B cell (primary cell): ENCODE results near the gene EVX1. TPM values are rescaled to one million over a fixed set of nuclear protein-coding genes. Genes with fewer than 3 reads are reported as not detected.
A peak's percentile ranks its signal among the peaks of the same experiment; 100 is the strongest.

Experiments
- ATAC-seq: fragments of 200-7000 bp; cut with Tn5 transposase; one replicate; pipeline ENCODE4 v1.10.0; 2021; ENCODE audit warnings: low read depth, mild to moderate bottlenecking, moderate number of reproducible peaks, moderate library complexity
- CTCF ChIA-PET: fragments of 350-600 bp; sonication (Branson Sonifier 250); formaldehyde crosslinking; loops from one replicate; lab custom pipeline; 2021; ENCODE audit warnings: antibody characterized with exemption, inconsistent platforms; lab: Charles Lee
- POLR2A ChIA-PET: fragments of 350-600 bp; sonication (Branson Sonifier 250); formaldehyde crosslinking; loops from one replicate; lab custom pipeline; 2021; ENCODE audit warnings: antibody characterized with exemption; lab: Charles Lee
- DNase-seq: peaks from one replicate; pipeline ENCODE4 v3.0.0; 2013
- H2AFZ ChIP-seq: 2 replicates; pipeline ENCODE4 v1.6.1; 2012; ENCODE audit warnings: mild to moderate bottlenecking, low read depth, low read length; ENCODE audit not compliant: insufficient read depth, poor library complexity, severe bottlenecking
- H3K27ac ChIP-seq, 2 donors: 1 replicate in 1 of 2; 2 replicates in 1 of 2; pipeline ENCODE4 v1.5.1; 2012 to 2013; ENCODE audit warnings: low read length in 2 of 2, mild to moderate bottlenecking in 2 of 2, moderate library complexity in 1 of 2
- H3K27me3 ChIP-seq, 4 experiments: fragments of 200-600 bp in 1 of 4; sonication (generic) in 1 of 4; replicated peaks in 1 of 4; 1 replicate in 2 of 4; 2 replicates in 2 of 4; pipeline versions ENCODE4 v1.6.1 to v1.7.0; 2013 to 2016; ENCODE audit warnings: low read length in 3 of 4, mild to moderate bottlenecking in 2 of 4, mixed read lengths in 1 of 4, moderate library complexity in 1 of 4; ENCODE audit not compliant: insufficient read depth in 4 of 4, control insufficient read depth in 3 of 4; ENCODE audit errors: control extremely low read depth in 1 of 4
- H3K36me3 ChIP-seq, 2 experiments: replicated peaks in 1 of 2; 1 replicate in 1 of 2; 2 replicates in 1 of 2; pipeline versions ENCODE4 v1.6.1 to v1.7.1; 2013; ENCODE audit warnings: low read length in 1 of 2; ENCODE audit not compliant: insufficient read depth in 2 of 2, control insufficient read depth in 1 of 2; ENCODE audit errors: control extremely low read depth in 1 of 2, extremely low read depth in 1 of 2
- H3K4me1 ChIP-seq, 2 donors: fragments of 200-600 bp in 1 of 2; sonication (generic) in 1 of 2; 1 replicate in 1 of 2; 2 replicates in 1 of 2; pipeline versions ENCODE4 v1.5.1 to v1.6.1; 2013 to 2017; ENCODE audit warnings: low read length in 2 of 2; ENCODE audit not compliant: control insufficient read depth in 2 of 2, insufficient read depth in 2 of 2
- H3K4me2 ChIP-seq: replicated peaks from 2 replicates; pipeline ENCODE3; 2012; ENCODE audit warnings: mild to moderate bottlenecking, low read depth, low read length; ENCODE audit not compliant: poor library complexity, severe bottlenecking
- H3K4me3 ChIP-seq, 5 experiments: fragments of 200-600 bp in 1 of 5; sonication (generic) in 1 of 5; 1 replicate in 3 of 5; 2 replicates in 2 of 5; pipeline versions ENCODE4 v1.5.1 to v1.7.0; 2011 to 2016; ENCODE audit warnings: low read length in 4 of 5, mild to moderate bottlenecking in 4 of 5, low read depth in 2 of 5, control low read depth in 1 of 5, moderate library complexity in 1 of 5; ENCODE audit not compliant: insufficient read depth in 1 of 5; ENCODE audit errors: control extremely low read depth in 1 of 5, extremely low read depth in 1 of 5
- H3K79me2 ChIP-seq: fragments of 200-600 bp; sonication (generic); one replicate; pipeline ENCODE4 v1.6.0; 2016; ENCODE audit warnings: low read length; ENCODE audit not compliant: control insufficient read depth, insufficient read depth
- H3K9ac ChIP-seq: fragments of 200-600 bp; sonication (generic); 2 replicates; pipeline ENCODE4 v1.6.1; 2017; ENCODE audit warnings: mild to moderate bottlenecking, low read length, moderate library complexity
- H3K9me3 ChIP-seq, 3 donors: one replicate each; pipeline versions ENCODE4 v1.6.1 to v1.7.1; 2013; ENCODE audit warnings: low read length in 2 of 3; ENCODE audit not compliant: control insufficient read depth in 2 of 3, insufficient read depth in 1 of 3; ENCODE audit errors: control extremely low read depth in 1 of 3
- H4K20me1 ChIP-seq: 2 replicates; pipeline ENCODE4 v1.6.0; 2012; ENCODE audit warnings: mild to moderate bottlenecking, low read length; ENCODE audit not compliant: insufficient read depth, control insufficient read depth, poor library complexity, severe bottlenecking
- H3K27ac Mint-ChIP-seq: one replicate; pipeline ENCODE4 v1.8.0; 2021; ENCODE audit warnings: mixed read lengths
- H3K27me3 Mint-ChIP-seq: one replicate; pipeline ENCODE4 v1.8.0; 2021; ENCODE audit warnings: mixed read lengths
- H3K4me1 Mint-ChIP-seq: one replicate; pipeline ENCODE4 v1.8.0; 2021; ENCODE audit warnings: mixed read lengths
- H3K4me3 Mint-ChIP-seq: one replicate; pipeline ENCODE4 v1.8.0; 2021; ENCODE audit warnings: mixed read lengths
- H3K9me3 Mint-ChIP-seq: one replicate; pipeline ENCODE4 v1.8.0; 2022; ENCODE audit warnings: mixed read lengths; ENCODE audit not compliant: insufficient read depth
- CTCF ChIP-seq: fragments of 200-600 bp; IDR thresholded peaks from one replicate; pipeline ENCODE4 v1.8.0; 2022; ENCODE audit warnings: antibody characterized with exemption, mild to moderate bottlenecking
- EZH2 ChIP-seq: IDR thresholded peaks from 2 replicates; pipeline ENCODE4 v1.6.1; 2012; ENCODE audit warnings: borderline replicate concordance, low read depth, mild to moderate bottlenecking, moderate library complexity, low read length; ENCODE audit not compliant: insufficient read depth, poor library complexity, severe bottlenecking
- WGBS: methylation state at CpG from one replicate; pipeline ENCODE4 v1.1.5; 2013; ENCODE audit warnings: missing lambda C conversion rate; ENCODE audit not compliant: insufficient coverage; 5-methylcytosine and 5-hydroxymethylcytosine counted together
- intact Hi-C: fragments of 100-400 bp; cut with micrococcal nuclease; formaldehyde crosslinking; loops from one replicate; pipeline ENCODE4 v1.10.0; 2022
- polyA plus RNA-seq: library from polyadenylated mRNA; depleted of rRNA; stranded (reverse); fragments of >200 nt; gene quantifications from 2 replicates; pipeline ENCODE4 v1.2.3, GENCODE V29; 2012
- total RNA-seq, 2 donors: library from RNA; stranded (reverse); fragments of 120-200 nt in 1 of 2; gene quantifications; 1 replicate in 1 of 2; 2 replicates in 1 of 2; pipeline versions ENCODE4 v1.2.3 to v1.2.4, GENCODE V29; 2013 to 2022

Gene EVX1
- total and polyA plus RNA-seq, 2 donors (not counting 1 experiment from before 2014, with no cell fraction given) = not detected

- intact Hi-C loops = loop anchor here (5.0 to 10.0 kb wide), 2 partner anchors 47 to 410 kb away; partner anchors contain the start of gene EVX1
- WGBS = no CpG with 5 or more reads among the region's 9 CpGs
- peaks cover 3 to 85% (median 79%) of the 10 kb centered on the region in 4 experiments for H3K27me3 ChIP-seq
- H4K20me1 ChIP-seq = no peaks in the 10 kb centered on the region
- TF ChIP-seq CTCF (no peak), EZH2 (no peak)
- Mint-ChIP-seq H3K27ac (no peak overlapping the region), H3K9me3 (no peaks in the 10 kb centered on the region), H3K4me3 (no peak overlapping the region), H3K4me1 (peaks cover 28% of the 10 kb centered on the region), H3K27me3 (peaks cover 82% of the 10 kb centered on the region)
- peaks cover 31 to 59% of the 10 kb centered on the region in 2 donors for H3K4me1 ChIP-seq
- no peaks in the 10 kb centered on the region for H3K79me2 ChIP-seq
- ChIA-PET CTCF (interaction anchor here (0.7 to 2.6 kb wide), 17 partner anchors 8 to 1334 kb away, joined by 3 to 32 read pairs (median 5); no protein-coding TSS in a partner anchor), POLR2A (no interaction called here)
- no peak overlapping the region for H3K9ac ChIP-seq
- no peak overlapping the region for H3K4me3 ChIP-seq
- peaks cover 0 to 48% (median 2%) of the 10 kb centered on the region in 3 donors for H3K9me3 ChIP-seq
- H3K4me2 ChIP-seq = no peak overlapping the region
- ATAC-seq (no peak), DNase-seq (no peak)
- H3K27ac ChIP-seq = no peak overlapping the region
- H3K36me3 ChIP-seq = no peaks in the 10 kb centered on the region
- H2AFZ ChIP-seq = no peak overlapping the region
These were observed 47.8 kb upstream of the EVX1 start for GRCh38 chr7:27194686-27195379.

DNA sequence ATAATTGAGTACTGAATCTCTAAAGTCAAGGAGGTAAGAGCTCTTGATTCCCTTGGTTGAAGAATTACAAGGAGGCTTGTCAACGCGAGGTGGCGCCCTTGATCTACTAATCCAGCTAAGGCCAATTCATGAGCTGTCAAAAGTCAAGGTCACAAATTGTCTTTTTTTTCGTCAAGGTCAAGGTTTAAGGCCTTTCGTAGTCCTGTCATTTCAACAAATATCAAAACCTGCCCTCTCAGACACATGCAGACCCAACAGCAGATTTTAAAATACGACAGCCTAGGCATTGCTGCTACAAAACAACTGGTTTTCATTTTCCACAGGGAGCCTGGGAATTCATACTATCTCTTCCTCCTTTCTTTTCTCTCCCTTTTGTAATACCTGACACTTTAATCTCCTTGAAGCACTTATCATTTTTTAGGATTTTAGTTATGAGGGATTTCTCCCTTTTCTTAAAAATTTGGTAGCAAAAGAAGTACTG is 46.3 kb upstream of the EVX1 start:
- CTCF ChIA-PET = interaction anchor here (0.6 to 2.6 kb wide), 65 partner anchors 8 to 1910 kb away, joined by 3 to 51 read pairs (median 4); partner anchors contain the start of genes EVX1, HOXA6 and HOXA9
- WGBS = 2% methylated on average over 6 of the region's 6 CpGs
- H3K9ac ChIP-seq = no peak overlapping the region

More for the DNA sequence above, 46.3 kb upstream of the EVX1 start:
- H3K4me2 ChIP-seq = no peak overlapping the region
- peaks cover 44 to 64% of the 10 kb centered on the region in 2 donors for H3K4me1 ChIP-seq
- H3K4me3 Mint-ChIP-seq = no peak overlapping the region
- H4K20me1 ChIP-seq = no peaks in the 10 kb centered on the region
- peak; percentile 84 for DNase-seq
- POLR2A ChIA-PET = no interaction called here
- no peaks in the 10 kb centered on the region for H3K79me2 ChIP-seq
- no peaks in the 10 kb centered on the region for H3K36me3 ChIP-seq
- peaks cover 3 to 82% (median 76%) of the 10 kb centered on the region in 4 experiments for H3K27me3 ChIP-seq
- peaks cover 34% of the 10 kb centered on the region for H3K4me1 Mint-ChIP-seq
- no peak overlapping the region for H2AFZ ChIP-seq
- TF ChIP-seq CTCF (peak; percentile 96), EZH2 (no peak)
- ATAC-seq = no peak
- intact Hi-C loops = loop anchor here (1.0 to 10.0 kb wide), 7 partner anchors 46 to 900 kb away; partner anchors contain the start of gene EVX1
- H3K9me3 Mint-ChIP-seq = no peaks in the 10 kb centered on the region
- peak overlapping the region; percentile 64 for H3K27ac Mint-ChIP-seq
- peaks cover 0 to 51% (median 2%) of the 10 kb centered on the region in 3 donors for H3K9me3 ChIP-seq
- no peak overlapping the region for H3K27ac ChIP-seq
- H3K27me3 Mint-ChIP-seq = peaks cover 79% of the 10 kb centered on the region
- no peak overlapping the region for H3K4me3 ChIP-seq
